HepG2 (cell line): ENCODE results near the gene TP73. TPM values are rescaled to one million over a fixed set of nuclear protein-coding genes. Genes with fewer than 3 reads are reported as not detected.

Experiments
- ADNP ChIP-seq: sonication (generic); formaldehyde crosslinking; IDR thresholded peaks from 2 replicates; pipeline ENCODE4 v1.4.0; 2020; ENCODE audit warnings: missing genetic modification reagents
- ARNT2 ChIP-seq: sonication (generic); formaldehyde crosslinking; IDR thresholded peaks from 2 replicates; pipeline ENCODE4 v1.8.0; 2022; ENCODE audit warnings: mild to moderate bottlenecking, low read depth, missing genetic modification reagents, moderate library complexity
- CREM ChIP-seq, 2 experiments: sonication (generic) in 1 of 2; formaldehyde crosslinking in 1 of 2; IDR thresholded peaks; 2 replicates each; pipeline versions ENCODE4 v1.4.0 to v1.6.1; 2016 to 2020; ENCODE audit warnings: antibody characterized with exemption in 1 of 2, mild to moderate bottlenecking in 1 of 2, missing genetic modification reagents in 1 of 2
- FOXA3 ChIP-seq: IDR thresholded peaks from 2 replicates; pipeline ENCODE4 v1.6.1; 2016; ENCODE audit warnings: missing genetic modification reagents, missing compliant biosample characterization
- KLF11 ChIP-seq: IDR thresholded peaks from 2 replicates; pipeline ENCODE4 v1.6.1; 2016; ENCODE audit warnings: missing compliant biosample characterization
- NCOA1 ChIP-seq: sonication (generic); formaldehyde crosslinking; IDR thresholded peaks from 2 replicates; pipeline ENCODE4 v1.9.0; 2021; ENCODE audit warnings: missing genetic modification reagents
- RBM22 ChIP-seq: fragments of 200-400 bp; formaldehyde crosslinking; optimal IDR thresholded peaks from 2 replicates; pipeline ENCODE3; 2017; ENCODE audit warnings: mild to moderate bottlenecking, low read length, moderate library complexity
- REXO4 ChIP-seq: sonication (generic); formaldehyde crosslinking; IDR thresholded peaks from 2 replicates; pipeline ENCODE4 v1.8.0; 2022; ENCODE audit warnings: missing genetic modification reagents, mild to moderate bottlenecking, borderline replicate concordance
- SATB2 ChIP-seq: sonication (generic); formaldehyde crosslinking; IDR thresholded peaks from 2 replicates; pipeline ENCODE4 v1.5.0; 2020; ENCODE audit warnings: missing genetic modification reagents
- SRF ChIP-seq: IDR thresholded peaks from 2 replicates; pipeline ENCODE4 v1.6.1; 2011; ENCODE audit warnings: mild to moderate bottlenecking, low read depth, low read length, moderate library complexity
- TCF7 ChIP-seq: sonication (generic); IDR thresholded peaks from 2 replicates; pipeline ENCODE4 v1.6.1; 2016; ENCODE audit warnings: antibody characterized with exemption, low read depth
- ZNF431 ChIP-seq: sonication (generic); formaldehyde crosslinking; IDR thresholded peaks from 2 replicates; pipeline ENCODE4 v1.9.0; 2022; ENCODE audit warnings: missing genetic modification reagents, low read depth, mild to moderate bottlenecking, borderline replicate concordance
- ZNF605 ChIP-seq: sonication (generic); formaldehyde crosslinking; IDR thresholded peaks from 2 replicates; pipeline ENCODE4 v1.8.0; 2022; ENCODE audit warnings: mild to moderate bottlenecking, missing genetic modification reagents
- ZNF790 ChIP-seq: sonication (generic); formaldehyde crosslinking; IDR thresholded peaks from 2 replicates; pipeline ENCODE4 v1.8.0; 2022; ENCODE audit warnings: missing genetic modification reagents, mild to moderate bottlenecking, borderline replicate concordance
- polyA plus RNA-seq, 8 experiments: library from polyadenylated mRNA; depleted of rRNA in 3 of 8; stranded (reverse) in 7 of 8; unstranded in 1 of 8; fragments of >200 nt; fragmentation: Illumina TruSeq in 4 of 8; extraction: Trizol in 4 of 8; gene quantifications; 2 replicates each; pipeline versions ENCODE4 v1.2.1 to v1.2.3, GENCODE V29; 2011 to 2016; ENCODE audit warnings: low read depth in 4 of 8, missing spikeins in 1 of 8, mixed read lengths in 1 of 8; ENCODE audit not compliant: insufficient read depth in 1 of 8
- total RNA-seq, 5 experiments: library from RNA; depleted of rRNA; stranded (reverse); fragments of >200 nt; fragmentation: Illumina TruSeq; extraction: Trizol; gene quantifications; 2 replicates each; pipeline ENCODE4 v1.2.3, GENCODE V29; 2016; ENCODE audit warnings: low read depth in 1 of 5
- TF ChIP-seq, protein P1 (sequence below): sonication (generic); formaldehyde crosslinking; IDR thresholded peaks from 2 replicates; pipeline ENCODE4 v1.4.0; 2020; ENCODE audit warnings: low read depth, missing genetic modification reagents
- TF ChIP-seq, protein P2 (sequence below): sonication (generic); formaldehyde crosslinking; IDR thresholded peaks from 2 replicates; pipeline ENCODE4 v1.4.0; 2020; ENCODE audit warnings: missing genetic modification reagents, borderline replicate concordance
- TF ChIP-seq, protein P3 (sequence below): IDR thresholded peaks from 2 replicates; pipeline ENCODE4 v1.6.1; 2016; ENCODE audit warnings: missing genetic modification reagents, missing compliant biosample characterization
- TF ChIP-seq, protein P4 (sequence below): IDR thresholded peaks from 2 replicates; pipeline ENCODE4 v1.6.1; 2012; ENCODE audit warnings: inconsistent platforms
- TF ChIP-seq, protein P5 (sequence below): IDR thresholded peaks from 2 replicates; pipeline ENCODE4 v1.6.1; 2016; ENCODE audit warnings: low read depth
- TF ChIP-seq, protein P6 (sequence below): sonication (generic); formaldehyde crosslinking; IDR thresholded peaks from 2 replicates; pipeline ENCODE4 v1.5.0; 2020; ENCODE audit warnings: missing genetic modification reagents

Gene TP73
- total and polyA plus RNA-seq, 2 of the 13 experiments (the other 11 are each of a cell fraction or from before 2014, with no cell fraction given), result 0.49 to 1.1 TPM

DNA sequence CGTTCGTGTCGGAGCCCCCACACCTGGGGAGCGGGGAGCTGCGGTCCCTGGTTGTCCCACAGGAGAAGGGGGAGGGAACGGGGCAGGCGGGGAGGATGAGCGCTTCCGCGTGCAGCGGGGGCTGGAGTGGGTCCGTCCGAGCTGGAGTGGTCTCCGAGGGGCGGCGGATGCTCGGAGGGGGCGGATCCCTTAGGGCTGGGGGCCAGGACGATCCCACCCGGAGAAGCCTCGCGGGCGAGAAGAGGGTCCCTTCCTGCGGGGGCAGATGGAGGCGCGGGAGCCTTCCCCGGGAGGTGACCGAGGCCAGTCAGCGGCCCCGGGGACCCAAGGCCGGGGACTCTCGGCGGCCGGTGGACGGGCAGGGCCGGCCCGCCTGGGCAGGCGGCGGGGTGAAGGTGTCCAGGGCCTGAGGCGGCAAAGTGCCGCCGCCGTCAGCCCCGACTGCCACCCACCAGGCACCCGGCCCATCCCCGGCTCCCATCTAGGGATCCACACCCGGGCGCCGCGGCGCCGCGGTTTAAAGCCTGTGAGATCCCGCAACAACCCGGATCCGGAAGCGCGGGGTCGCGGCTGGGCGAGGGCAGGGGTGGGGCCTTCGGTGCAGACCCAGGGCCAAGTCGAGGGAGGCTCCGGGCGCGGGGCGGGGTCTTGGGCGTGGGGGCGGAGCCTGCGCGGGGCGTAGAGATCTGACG, 94.7 kb downstream of the TP73 start (continued):
- TF ChIP-seq, protein P1, sequence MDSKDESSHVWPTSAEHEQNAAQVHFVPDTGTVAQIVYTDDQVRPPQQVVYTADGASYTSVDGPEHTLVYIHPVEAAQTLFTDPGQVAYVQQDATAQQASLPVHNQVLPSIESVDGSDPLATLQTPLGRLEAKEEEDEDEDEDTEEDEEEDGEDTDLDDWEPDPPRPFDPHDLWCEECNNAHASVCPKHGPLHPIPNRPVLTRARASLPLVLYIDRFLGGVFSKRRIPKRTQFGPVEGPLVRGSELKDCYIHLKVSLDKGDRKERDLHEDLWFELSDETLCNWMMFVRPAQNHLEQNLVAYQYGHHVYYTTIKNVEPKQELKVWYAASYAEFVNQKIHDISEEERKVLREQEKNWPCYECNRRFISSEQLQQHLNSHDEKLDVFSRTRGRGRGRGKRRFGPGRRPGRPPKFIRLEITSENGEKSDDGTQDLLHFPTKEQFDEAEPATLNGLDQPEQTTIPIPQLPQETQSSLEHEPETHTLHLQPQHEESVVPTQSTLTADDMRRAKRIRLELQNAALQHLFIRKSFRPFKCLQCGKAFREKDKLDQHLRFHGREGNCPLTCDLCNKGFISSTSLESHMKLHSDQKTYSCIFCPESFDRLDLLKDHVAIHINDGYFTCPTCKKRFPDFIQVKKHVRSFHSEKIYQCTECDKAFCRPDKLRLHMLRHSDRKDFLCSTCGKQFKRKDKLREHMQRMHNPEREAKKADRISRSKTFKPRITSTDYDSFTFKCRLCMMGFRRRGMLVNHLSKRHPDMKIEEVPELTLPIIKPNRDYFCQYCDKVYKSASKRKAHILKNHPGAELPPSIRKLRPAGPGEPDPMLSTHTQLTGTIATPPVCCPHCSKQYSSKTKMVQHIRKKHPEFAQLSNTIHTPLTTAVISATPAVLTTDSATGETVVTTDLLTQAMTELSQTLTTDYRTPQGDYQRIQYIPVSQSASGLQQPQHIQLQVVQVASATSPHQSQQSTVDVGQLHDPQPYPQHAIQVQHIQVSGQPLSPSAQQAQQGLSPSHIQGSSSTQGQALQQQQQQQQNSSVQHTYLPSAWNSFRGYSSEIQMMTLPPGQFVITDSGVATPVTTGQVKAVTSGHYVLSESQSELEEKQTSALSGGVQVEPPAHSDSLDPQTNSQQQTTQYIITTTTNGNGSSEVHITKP (CRISPR knock-in tag), result no peak
- TF ChIP-seq, protein P2, sequence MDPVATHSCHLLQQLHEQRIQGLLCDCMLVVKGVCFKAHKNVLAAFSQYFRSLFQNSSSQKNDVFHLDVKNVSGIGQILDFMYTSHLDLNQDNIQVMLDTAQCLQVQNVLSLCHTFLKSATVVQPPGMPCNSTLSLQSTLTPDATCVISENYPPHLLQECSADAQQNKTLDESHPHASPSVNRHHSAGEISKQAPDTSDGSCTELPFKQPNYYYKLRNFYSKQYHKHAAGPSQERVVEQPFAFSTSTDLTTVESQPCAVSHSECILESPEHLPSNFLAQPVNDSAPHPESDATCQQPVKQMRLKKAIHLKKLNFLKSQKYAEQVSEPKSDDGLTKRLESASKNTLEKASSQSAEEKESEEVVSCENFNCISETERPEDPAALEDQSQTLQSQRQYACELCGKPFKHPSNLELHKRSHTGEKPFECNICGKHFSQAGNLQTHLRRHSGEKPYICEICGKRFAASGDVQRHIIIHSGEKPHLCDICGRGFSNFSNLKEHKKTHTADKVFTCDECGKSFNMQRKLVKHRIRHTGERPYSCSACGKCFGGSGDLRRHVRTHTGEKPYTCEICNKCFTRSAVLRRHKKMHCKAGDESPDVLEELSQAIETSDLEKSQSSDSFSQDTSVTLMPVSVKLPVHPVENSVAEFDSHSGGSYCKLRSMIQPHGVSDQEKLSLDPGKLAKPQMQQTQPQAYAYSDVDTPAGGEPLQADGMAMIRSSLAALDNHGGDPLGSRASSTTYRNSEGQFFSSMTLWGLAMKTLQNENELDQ, result no peak
- no peak for TF ChIP-seq CREM (IDR thresholded peaks at IDR 0.05)
- no peak for TF ChIP-seq CREM (CRISPR knock-in tag; IDR thresholded peaks at IDR 0.05)
- TF ChIP-seq SATB2 (CRISPR knock-in tag), result no peak
- 0 out of 2 replicates have a peak, but pooled peaks have one; percentile 14 for TF ChIP-seq ARNT2 (CRISPR knock-in tag)
- no peak for TF ChIP-seq REXO4 (CRISPR knock-in tag)
- TF ChIP-seq ZNF790 (CRISPR knock-in tag), result no peak
- no peak for TF ChIP-seq RBM22
- TF ChIP-seq, protein P3, sequence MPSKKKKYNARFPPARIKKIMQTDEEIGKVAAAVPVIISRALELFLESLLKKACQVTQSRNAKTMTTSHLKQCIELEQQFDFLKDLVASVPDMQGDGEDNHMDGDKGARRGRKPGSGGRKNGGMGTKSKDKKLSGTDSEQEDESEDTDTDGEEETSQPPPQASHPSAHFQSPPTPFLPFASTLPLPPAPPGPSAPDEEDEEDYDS (CRISPR knock-in tag), result peak; percentile 59
- no peak for TF ChIP-seq FOXA3
- TF ChIP-seq ZNF431 (CRISPR knock-in tag), result no peak
- TF ChIP-seq NCOA1 (CRISPR knock-in tag), result no peak
- TF ChIP-seq, protein P4, sequence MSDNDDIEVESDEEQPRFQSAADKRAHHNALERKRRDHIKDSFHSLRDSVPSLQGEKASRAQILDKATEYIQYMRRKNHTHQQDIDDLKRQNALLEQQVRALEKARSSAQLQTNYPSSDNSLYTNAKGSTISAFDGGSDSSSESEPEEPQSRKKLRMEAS, result peak; percentile 26
- TF ChIP-seq, protein P5, sequence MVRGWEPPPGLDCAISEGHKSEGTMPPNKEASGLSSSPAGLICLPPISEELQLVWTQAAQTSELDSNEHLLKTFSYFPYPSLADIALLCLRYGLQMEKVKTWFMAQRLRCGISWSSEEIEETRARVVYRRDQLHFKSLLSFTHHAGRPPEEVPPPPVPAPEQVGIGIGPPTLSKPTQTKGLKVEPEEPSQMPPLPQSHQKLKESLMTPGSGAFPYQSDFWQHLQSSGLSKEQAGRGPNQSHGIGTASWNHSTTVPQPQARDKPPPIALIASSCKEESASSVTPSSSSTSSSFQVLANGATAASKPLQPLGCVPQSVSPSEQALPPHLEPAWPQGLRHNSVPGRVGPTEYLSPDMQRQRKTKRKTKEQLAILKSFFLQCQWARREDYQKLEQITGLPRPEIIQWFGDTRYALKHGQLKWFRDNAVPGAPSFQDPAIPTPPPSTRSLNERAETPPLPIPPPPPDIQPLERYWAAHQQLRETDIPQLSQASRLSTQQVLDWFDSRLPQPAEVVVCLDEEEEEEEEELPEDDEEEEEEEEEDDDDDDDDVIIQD, result no peak
- TF ChIP-seq SRF, result no peak
- TF ChIP-seq, protein P6, sequence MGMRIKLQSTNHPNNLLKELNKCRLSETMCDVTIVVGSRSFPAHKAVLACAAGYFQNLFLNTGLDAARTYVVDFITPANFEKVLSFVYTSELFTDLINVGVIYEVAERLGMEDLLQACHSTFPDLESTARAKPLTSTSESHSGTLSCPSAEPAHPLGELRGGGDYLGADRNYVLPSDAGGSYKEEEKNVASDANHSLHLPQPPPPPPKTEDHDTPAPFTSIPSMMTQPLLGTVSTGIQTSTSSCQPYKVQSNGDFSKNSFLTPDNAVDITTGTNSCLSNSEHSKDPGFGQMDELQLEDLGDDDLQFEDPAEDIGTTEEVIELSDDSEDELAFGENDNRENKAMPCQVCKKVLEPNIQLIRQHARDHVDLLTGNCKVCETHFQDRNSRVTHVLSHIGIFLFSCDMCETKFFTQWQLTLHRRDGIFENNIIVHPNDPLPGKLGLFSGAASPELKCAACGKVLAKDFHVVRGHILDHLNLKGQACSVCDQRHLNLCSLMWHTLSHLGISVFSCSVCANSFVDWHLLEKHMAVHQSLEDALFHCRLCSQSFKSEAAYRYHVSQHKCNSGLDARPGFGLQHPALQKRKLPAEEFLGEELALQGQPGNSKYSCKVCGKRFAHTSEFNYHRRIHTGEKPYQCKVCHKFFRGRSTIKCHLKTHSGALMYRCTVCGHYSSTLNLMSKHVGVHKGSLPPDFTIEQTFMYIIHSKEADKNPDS (CRISPR knock-in tag), result no peak
- no peak for TF ChIP-seq TCF7
- no peak for TF ChIP-seq ZNF605 (CRISPR knock-in tag)
- TF ChIP-seq KLF11 (CRISPR knock-in tag), result no peak
- no peak for TF ChIP-seq ADNP (CRISPR knock-in tag)
